Measurements from ENCODE around the gene PCBP4. TPM values are rescaled to one million over a fixed set of nuclear protein-coding genes. Genes with fewer than 3 reads are reported as not detected.

PCBP4 gene
- total RNA-seq, 1 experiment from 2014 or later = 17.9 TPM

GRCh38 chr3:52005571-52005986 lies 38.3 kb upstream of the PCBP4 start:
- no peak for TF ChIP-seq EZH2 (IDR thresholded peaks at IDR 0.05; ENCODE audit: low read depth)
- TF ChIP-seq, protein P1, sequence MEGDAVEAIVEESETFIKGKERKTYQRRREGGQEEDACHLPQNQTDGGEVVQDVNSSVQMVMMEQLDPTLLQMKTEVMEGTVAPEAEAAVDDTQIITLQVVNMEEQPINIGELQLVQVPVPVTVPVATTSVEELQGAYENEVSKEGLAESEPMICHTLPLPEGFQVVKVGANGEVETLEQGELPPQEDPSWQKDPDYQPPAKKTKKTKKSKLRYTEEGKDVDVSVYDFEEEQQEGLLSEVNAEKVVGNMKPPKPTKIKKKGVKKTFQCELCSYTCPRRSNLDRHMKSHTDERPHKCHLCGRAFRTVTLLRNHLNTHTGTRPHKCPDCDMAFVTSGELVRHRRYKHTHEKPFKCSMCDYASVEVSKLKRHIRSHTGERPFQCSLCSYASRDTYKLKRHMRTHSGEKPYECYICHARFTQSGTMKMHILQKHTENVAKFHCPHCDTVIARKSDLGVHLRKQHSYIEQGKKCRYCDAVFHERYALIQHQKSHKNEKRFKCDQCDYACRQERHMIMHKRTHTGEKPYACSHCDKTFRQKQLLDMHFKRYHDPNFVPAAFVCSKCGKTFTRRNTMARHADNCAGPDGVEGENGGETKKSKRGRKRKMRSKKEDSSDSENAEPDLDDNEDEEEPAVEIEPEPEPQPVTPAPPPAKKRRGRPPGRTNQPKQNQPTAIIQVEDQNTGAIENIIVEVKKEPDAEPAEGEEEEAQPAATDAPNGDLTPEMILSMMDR (conservative IDR thresholded peaks at IDR 0.05) = no peak

DNA sequence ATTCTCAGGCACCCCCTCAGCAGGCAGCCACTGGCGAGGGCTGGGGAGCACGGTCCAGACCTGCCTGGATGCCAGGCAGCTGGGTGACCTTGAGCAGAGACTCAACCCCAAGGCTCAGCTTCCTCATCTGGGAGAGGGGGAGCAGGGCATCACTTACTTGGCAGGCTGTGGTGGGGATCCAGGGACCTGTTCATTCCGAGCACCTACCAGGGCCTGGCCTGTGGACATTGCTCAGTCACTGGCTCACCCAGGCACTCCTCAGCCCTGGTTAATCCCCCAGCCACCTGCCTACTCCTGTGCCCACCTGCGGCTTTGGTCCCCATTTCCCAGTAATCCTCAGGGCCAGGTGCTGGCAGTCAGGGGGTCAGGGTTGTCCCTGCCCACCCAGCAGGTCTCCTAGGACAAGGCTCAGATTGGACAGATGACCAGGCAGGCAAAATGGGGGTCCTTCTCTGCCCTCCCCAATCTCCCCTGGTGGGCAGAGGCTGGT lies 37.7 kb upstream of the PCBP4 start:
- H3K36me3 ChIP-seq (ENCODE audit: low read depth) = no peaks in the 10 kb centered on the region
- DNase-seq = no peak
- no peaks in the 10 kb centered on the region for H3K27me3 ChIP-seq (ENCODE audit: insufficient read depth, low read depth)
- no peaks in the 10 kb centered on the region for H3K79me2 ChIP-seq (ENCODE audit: low read depth)
- intact Hi-C loops (cut with micrococcal nuclease; ENCODE audit: unreplicated experiment) = loop anchor here (2.0 to 5.0 kb wide), 2 partner anchors 48 to 272 kb away; partner anchors contain the start of gene WDR82
- no peaks in the 10 kb centered on the region for H4K20me1 ChIP-seq (ENCODE audit: insufficient read depth)
- TF ChIP-seq, protein P1 (conservative IDR thresholded peaks at IDR 0.05) = no peak
- TF ChIP-seq EZH2 (IDR thresholded peaks at IDR 0.05; ENCODE audit: low read depth) = no peak
- H3K4me1 ChIP-seq (replicated peaks; ENCODE audit: insufficient read depth) = 0 out of 2 replicates have a peak, but pooled peaks cover 4% of the 10 kb centered on the region
- CTCF ChIA-PET = interaction anchor here (0.6 to 1.4 kb wide), 2 partner anchors 118 to 334 kb away, joined by 5 read pairs; no protein-coding TSS in a partner anchor
- H3K9me2 ChIP-seq (ENCODE audit: insufficient read depth) = no peaks in the 10 kb centered on the region
- no peak overlapping the region for H2AFZ ChIP-seq
- H3K4me3 ChIP-seq = no peak overlapping the region
- no TSS peak for BruUV-seq (replicated peaks)
- POLR2A ChIA-PET (ENCODE audit: unreplicated experiment) = no interaction called here
- H3K4me2 ChIP-seq = no peak overlapping the region
- no peaks in the 10 kb centered on the region for H3K9me3 ChIP-seq (ENCODE audit: insufficient read depth, low read depth)
- H3K27ac ChIP-seq = no peak overlapping the region
- no peaks in the 10 kb centered on the region for H3F3A ChIP-seq (ENCODE audit: insufficient read depth, low read depth)

More at GRCh38 chr3:52005571-52005986, 38.3 kb upstream of the PCBP4 start:
- Histone ChIP-seq H4K20me1 (ENCODE audit: insufficient read depth) (no peaks in the 10 kb centered on the region), H3K4me2 (no peak overlapping the region), H3K4me3 (no peak overlapping the region), H2AFZ (no peak overlapping the region), H3K9me3 (ENCODE audit: insufficient read depth, low read depth) (no peaks in the 10 kb centered on the region), H3F3A (ENCODE audit: insufficient read depth, low read depth) (no peaks in the 10 kb centered on the region), H3K36me3 (ENCODE audit: low read depth) (no peaks in the 10 kb centered on the region), H3K4me1 (replicated peaks; ENCODE audit: insufficient read depth) (0 out of 2 replicates have a peak, but pooled peaks cover 4% of the 10 kb centered on the region), H3K79me2 (ENCODE audit: low read depth) (no peaks in the 10 kb centered on the region), H3K9me2 (ENCODE audit: insufficient read depth) (no peaks in the 10 kb centered on the region), H3K27ac (no peak overlapping the region), H3K27me3 (ENCODE audit: insufficient read depth, low read depth) (no peaks in the 10 kb centered on the region)
- BruUV-seq (replicated peaks) = no TSS peak
- CTCF ChIA-PET = interaction anchor here (0.5 kb wide), 1 partner anchor 50 kb away, joined by 3 read pairs; no protein-coding TSS in a partner anchor
- no peak for DNase-seq
- POLR2A ChIA-PET (ENCODE audit: unreplicated experiment) = no interaction called here
- intact Hi-C loops (cut with micrococcal nuclease; ENCODE audit: unreplicated experiment) = loop anchor here (2.0 kb wide), 1 partner anchor 47 kb away; no protein-coding TSS in a partner anchor

DNA sequence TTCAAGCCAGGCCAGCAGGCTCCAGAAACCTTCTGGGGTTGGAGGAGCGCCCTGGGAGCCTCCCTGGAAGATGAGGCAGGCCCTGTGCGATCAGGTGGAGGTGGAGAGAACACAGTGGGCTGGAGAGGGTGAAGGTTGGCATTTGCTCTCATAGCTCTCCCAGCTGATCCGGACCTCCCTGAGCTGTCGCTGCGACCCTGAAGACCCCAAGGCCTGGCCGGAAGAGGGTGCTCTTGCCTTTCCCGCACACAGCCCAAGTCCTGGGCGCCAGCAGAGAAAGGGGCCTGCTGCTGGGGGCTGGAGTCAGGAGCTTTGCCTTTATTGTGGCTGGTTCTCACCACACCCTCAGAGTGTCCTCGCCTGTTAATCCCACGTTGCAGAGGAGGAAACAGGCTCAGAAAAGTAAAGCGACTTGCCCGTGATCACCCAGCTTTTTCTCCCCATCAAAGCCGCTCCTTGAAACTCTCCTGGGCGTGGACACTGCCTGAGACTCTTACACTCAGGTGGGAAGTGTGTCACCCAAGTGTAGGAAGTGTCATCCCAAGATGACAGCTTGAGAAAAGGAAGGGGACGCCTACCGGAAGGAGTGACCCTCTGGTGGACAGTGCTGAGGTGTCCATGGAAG lies 37.0 kb upstream of the PCBP4 start:
- BruUV-seq (replicated peaks) = no TSS peak
- H3K27ac ChIP-seq = no peak overlapping the region
- H3K4me3 ChIP-seq = no peak overlapping the region
- no peaks in the 10 kb centered on the region for H4K20me1 ChIP-seq (ENCODE audit: insufficient read depth)
- no peak overlapping the region for H2AFZ ChIP-seq
- 0 out of 2 replicates have a peak, but pooled peaks cover 4% of the 10 kb centered on the region for H3K4me1 ChIP-seq (replicated peaks; ENCODE audit: insufficient read depth)
- H3K36me3 ChIP-seq (ENCODE audit: low read depth) = no peaks in the 10 kb centered on the region
- no peaks in the 10 kb centered on the region for H3K9me2 ChIP-seq (ENCODE audit: insufficient read depth)
- TF ChIP-seq, protein P1 (conservative IDR thresholded peaks at IDR 0.05) = no peak; the same call in 1 of the 2 replicates
- TF ChIP-seq EZH2 (IDR thresholded peaks at IDR 0.05; ENCODE audit: low read depth) = no peak
- H3K27me3 ChIP-seq (ENCODE audit: insufficient read depth, low read depth) = no peaks in the 10 kb centered on the region
- no peaks in the 10 kb centered on the region for H3K79me2 ChIP-seq (ENCODE audit: low read depth)
- H3K9me3 ChIP-seq (ENCODE audit: insufficient read depth, low read depth) = no peaks in the 10 kb centered on the region
- intact Hi-C loops (cut with micrococcal nuclease; ENCODE audit: unreplicated experiment) = loop anchor here (2.0 to 5.0 kb wide), 2 partner anchors 49 to 273 kb away; partner anchors contain the start of gene WDR82
- no peaks in the 10 kb centered on the region for H3F3A ChIP-seq (ENCODE audit: insufficient read depth, low read depth)
- POLR2A ChIA-PET (ENCODE audit: unreplicated experiment) = no interaction called here
- no peak for DNase-seq
- CTCF ChIA-PET = interaction anchor here (0.6 to 1.4 kb wide), 3 partner anchors 10 to 335 kb away, joined by 3 to 5 read pairs (median 5); no protein-coding TSS in a partner anchor
- no peak overlapping the region for H3K4me2 ChIP-seq

Measured in PC-9 (cell line).